ENCODE data around the gene FOXO3.

DNA sequence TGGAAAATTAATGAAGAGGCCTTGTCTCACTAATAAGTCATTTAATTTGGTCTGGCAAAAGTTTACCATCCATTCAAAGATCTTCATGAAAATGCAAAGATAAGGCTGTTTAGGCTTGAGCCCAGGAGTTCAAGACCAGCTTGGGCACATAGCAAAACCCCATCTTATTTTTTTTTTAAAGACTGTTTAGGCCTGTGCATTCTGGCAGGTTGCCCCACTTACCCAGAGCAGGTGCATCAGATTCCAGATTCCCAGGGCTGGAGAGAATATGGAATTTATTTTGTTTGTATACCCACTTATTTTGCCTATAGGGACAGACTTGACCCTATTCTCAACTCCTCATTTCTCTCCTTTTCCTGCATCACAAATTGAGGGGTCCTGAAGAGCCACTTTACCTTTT lies 5.7 kb downstream of the FOXO3 start:
- no peak for TF ChIP-seq BRD4 (CRISPR knock-in tag; IDR thresholded peaks at IDR 0.05)
- TF ChIP-seq ZNF530 (CRISPR knock-in tag; IDR thresholded peaks at IDR 0.05; ENCODE audit: low read depth), result no peak
- TF ChIP-seq, protein P1, sequence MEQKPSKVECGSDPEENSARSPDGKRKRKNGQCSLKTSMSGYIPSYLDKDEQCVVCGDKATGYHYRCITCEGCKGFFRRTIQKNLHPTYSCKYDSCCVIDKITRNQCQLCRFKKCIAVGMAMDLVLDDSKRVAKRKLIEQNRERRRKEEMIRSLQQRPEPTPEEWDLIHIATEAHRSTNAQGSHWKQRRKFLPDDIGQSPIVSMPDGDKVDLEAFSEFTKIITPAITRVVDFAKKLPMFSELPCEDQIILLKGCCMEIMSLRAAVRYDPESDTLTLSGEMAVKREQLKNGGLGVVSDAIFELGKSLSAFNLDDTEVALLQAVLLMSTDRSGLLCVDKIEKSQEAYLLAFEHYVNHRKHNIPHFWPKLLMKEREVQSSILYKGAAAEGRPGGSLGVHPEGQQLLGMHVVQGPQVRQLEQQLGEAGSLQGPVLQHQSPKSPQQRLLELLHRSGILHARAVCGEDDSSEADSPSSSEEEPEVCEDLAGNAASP (CRISPR knock-in tag; IDR thresholded peaks at IDR 0.05; ENCODE audit: borderline replicate concordance), result no peak
- TF ChIP-seq, protein P2, sequence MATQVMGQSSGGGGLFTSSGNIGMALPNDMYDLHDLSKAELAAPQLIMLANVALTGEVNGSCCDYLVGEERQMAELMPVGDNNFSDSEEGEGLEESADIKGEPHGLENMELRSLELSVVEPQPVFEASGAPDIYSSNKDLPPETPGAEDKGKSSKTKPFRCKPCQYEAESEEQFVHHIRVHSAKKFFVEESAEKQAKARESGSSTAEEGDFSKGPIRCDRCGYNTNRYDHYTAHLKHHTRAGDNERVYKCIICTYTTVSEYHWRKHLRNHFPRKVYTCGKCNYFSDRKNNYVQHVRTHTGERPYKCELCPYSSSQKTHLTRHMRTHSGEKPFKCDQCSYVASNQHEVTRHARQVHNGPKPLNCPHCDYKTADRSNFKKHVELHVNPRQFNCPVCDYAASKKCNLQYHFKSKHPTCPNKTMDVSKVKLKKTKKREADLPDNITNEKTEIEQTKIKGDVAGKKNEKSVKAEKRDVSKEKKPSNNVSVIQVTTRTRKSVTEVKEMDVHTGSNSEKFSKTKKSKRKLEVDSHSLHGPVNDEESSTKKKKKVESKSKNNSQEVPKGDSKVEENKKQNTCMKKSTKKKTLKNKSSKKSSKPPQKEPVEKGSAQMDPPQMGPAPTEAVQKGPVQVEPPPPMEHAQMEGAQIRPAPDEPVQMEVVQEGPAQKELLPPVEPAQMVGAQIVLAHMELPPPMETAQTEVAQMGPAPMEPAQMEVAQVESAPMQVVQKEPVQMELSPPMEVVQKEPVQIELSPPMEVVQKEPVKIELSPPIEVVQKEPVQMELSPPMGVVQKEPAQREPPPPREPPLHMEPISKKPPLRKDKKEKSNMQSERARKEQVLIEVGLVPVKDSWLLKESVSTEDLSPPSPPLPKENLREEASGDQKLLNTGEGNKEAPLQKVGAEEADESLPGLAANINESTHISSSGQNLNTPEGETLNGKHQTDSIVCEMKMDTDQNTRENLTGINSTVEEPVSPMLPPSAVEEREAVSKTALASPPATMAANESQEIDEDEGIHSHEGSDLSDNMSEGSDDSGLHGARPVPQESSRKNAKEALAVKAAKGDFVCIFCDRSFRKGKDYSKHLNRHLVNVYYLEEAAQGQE (IDR thresholded peaks at IDR 0.05; ENCODE audit: borderline replicate concordance in 1 of 2, low read depth in 1 of 2, low read length in 2 of 2), result no peak
- TF ChIP-seq, protein P3, sequence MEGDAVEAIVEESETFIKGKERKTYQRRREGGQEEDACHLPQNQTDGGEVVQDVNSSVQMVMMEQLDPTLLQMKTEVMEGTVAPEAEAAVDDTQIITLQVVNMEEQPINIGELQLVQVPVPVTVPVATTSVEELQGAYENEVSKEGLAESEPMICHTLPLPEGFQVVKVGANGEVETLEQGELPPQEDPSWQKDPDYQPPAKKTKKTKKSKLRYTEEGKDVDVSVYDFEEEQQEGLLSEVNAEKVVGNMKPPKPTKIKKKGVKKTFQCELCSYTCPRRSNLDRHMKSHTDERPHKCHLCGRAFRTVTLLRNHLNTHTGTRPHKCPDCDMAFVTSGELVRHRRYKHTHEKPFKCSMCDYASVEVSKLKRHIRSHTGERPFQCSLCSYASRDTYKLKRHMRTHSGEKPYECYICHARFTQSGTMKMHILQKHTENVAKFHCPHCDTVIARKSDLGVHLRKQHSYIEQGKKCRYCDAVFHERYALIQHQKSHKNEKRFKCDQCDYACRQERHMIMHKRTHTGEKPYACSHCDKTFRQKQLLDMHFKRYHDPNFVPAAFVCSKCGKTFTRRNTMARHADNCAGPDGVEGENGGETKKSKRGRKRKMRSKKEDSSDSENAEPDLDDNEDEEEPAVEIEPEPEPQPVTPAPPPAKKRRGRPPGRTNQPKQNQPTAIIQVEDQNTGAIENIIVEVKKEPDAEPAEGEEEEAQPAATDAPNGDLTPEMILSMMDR (CRISPR knock-in tag; IDR thresholded peaks at IDR 0.05), result no peak
- TF ChIP-seq SMARCC2 (IDR thresholded peaks at IDR 0.05), result no peak
